COLO829 (cell line): ENCODE measurements around the gene ADAM12.

ENCODE experiments used
- DNase-seq: peaks from one replicate; pipeline ENCODE4 v3.0.0; 2012; ENCODE audit warnings: low spot score

ADAM12 gene

GRCh38 chr10:126114884-126115555, 273.3 kb downstream of the ADAM12 start:
- DNase-seq, result no peak

GRCh38 chr10:126111516-126111915, 276.8 kb downstream of the ADAM12 start:
- DNase-seq, result no peak

GRCh38 chr10:126110489-126111180, 277.6 kb downstream of the ADAM12 start:
- DNase-seq, result peak; percentile 20

- no peak for DNase-seq
Observed at GRCh38 chr10:126109893-126110292, 278.4 kb downstream of the ADAM12 start.

- no peak for DNase-seq
Observed at GRCh38 chr10:126108693-126109092, 279.6 kb downstream of the ADAM12 start.

GRCh38 chr10:126104767-126105166, 283.5 kb downstream of the ADAM12 start:
- no peak for DNase-seq

- DNase-seq, result no peak
Observed at GRCh38 chr10:126102636-126103035, 285.6 kb downstream of the ADAM12 start.

- no peak for DNase-seq
Observed at GRCh38 chr10:126101736-126102135, 286.5 kb downstream of the ADAM12 start.

GRCh38 chr10:126101325-126101724, 287.0 kb downstream of the ADAM12 start:
- DNase-seq, result no peak

GRCh38 chr10:126099366-126099765, 288.9 kb downstream of the ADAM12 start:
- DNase-seq, result no peak

- DNase-seq, result no peak
Observed at GRCh38 chr10:126098226-126098581, 290.1 kb downstream of the ADAM12 start.

- DNase-seq, result no peak
Observed at GRCh38 chr10:126097558-126098225, 290.6 kb downstream of the ADAM12 start.

- no peak for DNase-seq
Observed at GRCh38 chr10:126094537-126094936, 293.7 kb downstream of the ADAM12 start.

- no peak for DNase-seq
Observed at GRCh38 chr10:126092366-126093215, 295.7 kb downstream of the ADAM12 start.

GRCh38 chr10:126090911-126091728, 297.2 kb downstream of the ADAM12 start:
- peak; percentile 40 for DNase-seq

- DNase-seq, result no peak
Observed at GRCh38 chr10:126090443-126090842, 297.8 kb downstream of the ADAM12 start.

GRCh38 chr10:126087796-126088505, 300.3 kb downstream of the ADAM12 start:
- DNase-seq, result no peak

GRCh38 chr10:126087153-126087680, 301.1 kb downstream of the ADAM12 start:
- no peak for DNase-seq

- DNase-seq, result no peak
Observed at GRCh38 chr10:126085806-126086205, 302.5 kb downstream of the ADAM12 start.

GRCh38 chr10:126084369-126084768, 303.9 kb downstream of the ADAM12 start:
- DNase-seq, result no peak

- DNase-seq, result no peak
Observed at GRCh38 chr10:126083009-126083408, 305.3 kb downstream of the ADAM12 start.
